AG09319 (cell line): ENCODE measurements around the gene HSPA1L.
A peak's percentile ranks its signal among the peaks of the same experiment; 100 is the strongest.
"Not testable (repeated sequence)": the region's sequence is repeated elsewhere in the genome, so short reads cannot be mapped to it uniquely, and the experiment has no call there.

Experiments
- DNase-seq: peaks from one replicate; pipeline ENCODE4 v3.0.0-alpha.2; 2010; ENCODE audit warnings: low read depth; ENCODE audit errors: extremely low read depth
- CTCF ChIP-seq: IDR thresholded peaks from 2 replicates; pipeline ENCODE4 v1.5.1; 2011; ENCODE audit warnings: low read depth, mild to moderate bottlenecking, inconsistent platforms, low read length, moderate library complexity

HSPA1L gene

GRCh38 chr6:31831350-31832215, 16.5 kb upstream of the HSPA1L start:
- TF ChIP-seq CTCF: no peak
- DNase-seq: no peak

- DNase-seq: no peak
- no peak for TF ChIP-seq CTCF
These were observed 15.8 kb upstream of the HSPA1L start for GRCh38 chr6:31830886-31831335.

GRCh38 chr6:31829633-31830283, 14.7 kb upstream of the HSPA1L start:
- no peak for DNase-seq
- TF ChIP-seq CTCF: peak; percentile 29

GRCh38 chr6:31827286-31828079, 12.4 kb upstream of the HSPA1L start, which contains the start of gene HSPA1B:
Gene HSPA1B (plus strand): TSS chr6:31827738. CDS start chr6:31827951, 213 bp downstream.
- TF ChIP-seq CTCF: no peak
- peak; percentile 99 for DNase-seq

- no peak; the same call in 1 of the 2 replicates for TF ChIP-seq CTCF
- DNase-seq: peak; percentile 79
These were observed 11.8 kb upstream of the HSPA1L start for GRCh38 chr6:31826793-31827285.

- no peak for TF ChIP-seq CTCF
- no peak for DNase-seq
These were observed 10.5 kb upstream of the HSPA1L start for GRCh38 chr6:31825553-31825952.

- not testable (repeated sequence) for DNase-seq
These were observed 8.6 kb upstream of the HSPA1L start for GRCh38 chr6:31823592-31824196.
